DMS114 treated with DMSO at 0.1 percent for 48 hours (cell line): ENCODE measurements around the gene DOCK11.

ENCODE experiments used
- DNase-seq: peaks from one replicate; lab custom pipeline; 2025; ENCODE audit not compliant: unreplicated experiment; lab: John Stamatoyannopoulos, UW

Gene DOCK11

GRCh38 chrX:118499295-118499694, 3.7 kb downstream of the DOCK11 start:
- no peak for DNase-seq

- DNase-seq, result no peak
These were observed 6.7 kb downstream of the DOCK11 start for GRCh38 chrX:118502161-118502789.

- no peak for DNase-seq
These were observed 7.8 kb downstream of the DOCK11 start for GRCh38 chrX:118503260-118504041.

- no peak for DNase-seq
These were observed 9.0 kb downstream of the DOCK11 start for GRCh38 chrX:118504581-118504980.

GRCh38 chrX:118506805-118507480, 11.3 kb downstream of the DOCK11 start:
- DNase-seq, result no peak

GRCh38 chrX:118507766-118508165, 12.2 kb downstream of the DOCK11 start:
- no peak for DNase-seq

GRCh38 chrX:118508221-118508620, 12.6 kb downstream of the DOCK11 start:
- no peak for DNase-seq

GRCh38 chrX:118508635-118509034, 13.0 kb downstream of the DOCK11 start:
- no peak for DNase-seq

- no peak for DNase-seq
These were observed 14.5 kb downstream of the DOCK11 start for GRCh38 chrX:118510111-118510510.

GRCh38 chrX:118513120-118513898, 17.7 kb downstream of the DOCK11 start:
- DNase-seq, result no peak

- DNase-seq, result no peak
These were observed 24.0 kb downstream of the DOCK11 start for GRCh38 chrX:118519411-118520215.

GRCh38 chrX:118520216-118521206, 24.9 kb downstream of the DOCK11 start:
- no peak for DNase-seq

GRCh38 chrX:118521435-118521834, 25.8 kb downstream of the DOCK11 start:
- DNase-seq, result no peak

- DNase-seq, result no peak
These were observed 26.8 kb downstream of the DOCK11 start for GRCh38 chrX:118522230-118522926.

- DNase-seq, result no peak
These were observed 28.3 kb downstream of the DOCK11 start for GRCh38 chrX:118523920-118524319.

GRCh38 chrX:118524344-118524743, 28.7 kb downstream of the DOCK11 start:
- DNase-seq, result no peak

- no peak for DNase-seq
These were observed 29.6 kb downstream of the DOCK11 start for GRCh38 chrX:118525174-118525730.

- DNase-seq, result no peak
These were observed 30.5 kb downstream of the DOCK11 start for GRCh38 chrX:118526149-118526548.
